K562 (cell line): ENCODE data around the gene ALDH5A1. TPM values are rescaled to one million over a fixed set of nuclear protein-coding genes. Genes with fewer than 3 reads are reported as not detected.
A peak's percentile ranks its signal among the peaks of the same experiment; 100 is the strongest.

Experiments used
- BHLHE40 ChIP-seq: IDR thresholded peaks from 2 replicates; pipeline ENCODE4 v1.6.1; 2011; ENCODE audit warnings: low read length, improper control_type of control experiment
- BRF1 ChIP-seq: IDR thresholded peaks from 3 replicates; pipeline ENCODE4 v1.6.1; 2011; ENCODE audit warnings: borderline replicate concordance, mild to moderate bottlenecking; ENCODE audit not compliant: insufficient read length; ENCODE audit errors: extremely low read depth
- CEBPG ChIP-seq, 3 experiments: fragments of 200-800 bp in 1 of 3; sonication (Bioruptor generic) in 1 of 3; sonication (generic) in 1 of 3; formaldehyde crosslinking in 1 of 3; IDR thresholded peaks in 2 of 3; conservative IDR thresholded peaks in 1 of 3; 2 replicates each; pipeline versions ENCODE4 v1.6.1 to v1.8.0; 2016 to 2022; ENCODE audit warnings: missing compliant biosample characterization in 2 of 3, missing genetic modification characterization in 2 of 3, mild to moderate bottlenecking in 1 of 3, missing genetic modification reagents in 1 of 3
- CHCHD3 ChIP-seq: fragments of 250-450 bp; sonication (Bioruptor Pico); IDR thresholded peaks from 2 replicates; pipeline ENCODE4 v2.1.2; 2022; ENCODE audit warnings: mild to moderate bottlenecking
- DACH1 ChIP-seq: fragments of 450-650 bp; IDR thresholded peaks from 2 replicates; pipeline ENCODE4 v1.6.1; 2018; ENCODE audit not compliant: partially characterized antibody
- HMGN3 ChIP-seq: IDR thresholded peaks from 2 replicates; pipeline ENCODE4 v1.6.1; 2011; ENCODE audit warnings: borderline replicate concordance, low read depth, mild to moderate bottlenecking, mixed read lengths, low read length; ENCODE audit not compliant: insufficient read length; ENCODE audit errors: extremely low read depth
- HNRNPK ChIP-seq: fragments of 200-400 bp; formaldehyde crosslinking; IDR thresholded peaks from one replicate; pipeline ENCODE4 v1.6.1; 2018; ENCODE audit warnings: mild to moderate bottlenecking, low read depth, low read length; ENCODE audit not compliant: poor library complexity, severe bottlenecking
- SNIP1 ChIP-seq: fragments of 450-650 bp; IDR thresholded peaks from 2 replicates; pipeline ENCODE4 v1.7.1; 2017; ENCODE audit warnings: low read depth, mild to moderate bottlenecking
- ZNF3 ChIP-seq: fragments of 250-450 bp; sonication (Bioruptor Pico); IDR thresholded peaks from 2 replicates; pipeline ENCODE4 v1.5.0; 2021; ENCODE audit warnings: mild to moderate bottlenecking, moderate library complexity
- polyA plus RNA-seq, 8 experiments: library from polyadenylated mRNA; depleted of rRNA in 4 of 8; stranded (reverse) in 5 of 8; unstranded in 3 of 8; fragments of >200 nt; fragmentation: Nextera tagmentation in 2 of 8; fragmentation: Illumina TruSeq in 1 of 8; extraction: Ambion mirVana in 2 of 8; extraction: Trizol in 1 of 8; gene quantifications; 2 replicates each; pipeline versions ENCODE4 v1.2.1 to v1.2.3, GENCODE V29; 2011 to 2014; ENCODE audit warnings: inconsistent platforms in 1 of 8, missing spikeins in 1 of 8
- total RNA-seq, 7 experiments: library from RNA; depleted of rRNA in 6 of 7; stranded (reverse); fragments of >200 nt in 6 of 7; fragmentation: Illumina TruSeq in 2 of 7; extraction: Trizol in 2 of 7; gene quantifications; 2 replicates each; pipeline versions ENCODE4 v1.2.1 to v1.2.3, GENCODE V29; 2011 to 2021; ENCODE audit warnings: low replicate concordance in 1 of 7
- TF ChIP-seq, protein P1 (sequence below): sonication (generic); formaldehyde crosslinking; IDR thresholded peaks from 2 replicates; pipeline ENCODE4 v1.8.0; 2022; ENCODE audit warnings: missing genetic modification reagents, mild to moderate bottlenecking, borderline replicate concordance
- TF ChIP-seq, protein P2 (sequence below): IDR thresholded peaks from 3 replicates; pipeline ENCODE4 v1.6.1; 2011; ENCODE audit warnings: borderline replicate concordance, mild to moderate bottlenecking; ENCODE audit not compliant: insufficient read length, insufficient read depth
- TF ChIP-seq, protein P3 (sequence below): fragments of 450-650 bp; IDR thresholded peaks from 2 replicates; pipeline ENCODE4 v1.7.1; 2018; ENCODE audit warnings: mild to moderate bottlenecking, low read depth; ENCODE audit not compliant: partially characterized antibody
- TF ChIP-seq, protein P4 (sequence below): fragments of 450-650 bp; conservative IDR thresholded peaks from 2 replicates; pipeline ENCODE4 v1.6.1; 2016; ENCODE audit warnings: missing genetic modification characterization, low read depth, mild to moderate bottlenecking, control low read depth, missing compliant biosample characterization
- TF ChIP-seq, protein P5 (sequence below): fragments of 250-450 bp; sonication (Bioruptor Pico); IDR thresholded peaks from 2 replicates; pipeline ENCODE4 v1.5.0; 2020; ENCODE audit warnings: mild to moderate bottlenecking, borderline replicate concordance

Gene ALDH5A1
- total and polyA plus RNA-seq, 9 of the 15 experiments (the other 6 are each of a cell fraction or from before 2014, with no cell fraction given) = 2.2 to 19.7 (median 9.5) TPM

DNA sequence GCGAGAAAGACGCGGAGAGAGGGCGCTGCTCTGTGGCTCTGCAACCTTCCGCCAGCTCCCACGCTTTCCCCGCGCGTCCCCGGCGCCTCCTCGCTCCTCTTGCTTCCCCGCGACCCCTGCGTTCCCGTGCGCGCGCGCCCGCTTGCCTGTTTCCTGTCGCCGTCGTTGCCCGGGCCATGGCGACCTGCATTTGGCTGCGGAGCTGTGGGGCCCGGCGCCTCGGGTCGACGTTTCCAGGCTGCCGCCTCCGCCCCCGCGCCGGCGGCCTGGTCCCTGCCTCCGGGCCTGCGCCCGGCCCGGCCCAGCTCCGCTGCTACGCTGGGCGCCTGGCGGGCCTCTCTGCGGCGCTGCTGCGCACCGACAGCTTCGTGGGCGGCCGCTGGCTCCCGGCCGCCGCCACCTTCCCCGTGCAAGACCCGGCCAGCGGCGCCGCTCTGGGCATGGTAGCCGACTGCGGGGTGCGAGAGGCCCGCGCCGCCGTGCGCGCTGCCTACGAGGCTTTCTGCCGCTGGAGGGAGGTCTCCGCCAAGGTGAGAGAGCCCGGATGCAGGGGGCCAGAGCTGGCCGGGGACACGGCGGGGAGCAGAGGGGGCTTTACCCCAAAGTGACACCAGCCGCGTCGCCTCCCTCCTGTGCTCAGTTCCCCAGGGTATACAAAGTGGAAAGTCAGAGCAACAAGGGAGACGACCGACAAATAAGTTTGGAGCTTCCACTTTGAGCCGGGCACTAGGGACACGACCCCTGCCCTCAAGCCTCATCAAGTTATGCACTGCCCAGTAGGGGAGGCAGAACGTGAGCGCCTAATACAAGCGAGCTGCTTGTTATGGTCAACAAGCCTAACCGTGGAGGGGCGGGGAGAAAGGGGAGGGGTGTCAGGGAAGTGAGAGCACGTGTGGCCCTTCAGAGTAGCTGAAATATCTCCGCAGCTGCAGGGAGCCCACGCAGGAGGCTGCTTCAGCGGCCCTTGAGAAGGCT, at the start of gene ALDH5A1 (continued):
- no peak for TF ChIP-seq CHCHD3
- TF ChIP-seq, protein P1, sequence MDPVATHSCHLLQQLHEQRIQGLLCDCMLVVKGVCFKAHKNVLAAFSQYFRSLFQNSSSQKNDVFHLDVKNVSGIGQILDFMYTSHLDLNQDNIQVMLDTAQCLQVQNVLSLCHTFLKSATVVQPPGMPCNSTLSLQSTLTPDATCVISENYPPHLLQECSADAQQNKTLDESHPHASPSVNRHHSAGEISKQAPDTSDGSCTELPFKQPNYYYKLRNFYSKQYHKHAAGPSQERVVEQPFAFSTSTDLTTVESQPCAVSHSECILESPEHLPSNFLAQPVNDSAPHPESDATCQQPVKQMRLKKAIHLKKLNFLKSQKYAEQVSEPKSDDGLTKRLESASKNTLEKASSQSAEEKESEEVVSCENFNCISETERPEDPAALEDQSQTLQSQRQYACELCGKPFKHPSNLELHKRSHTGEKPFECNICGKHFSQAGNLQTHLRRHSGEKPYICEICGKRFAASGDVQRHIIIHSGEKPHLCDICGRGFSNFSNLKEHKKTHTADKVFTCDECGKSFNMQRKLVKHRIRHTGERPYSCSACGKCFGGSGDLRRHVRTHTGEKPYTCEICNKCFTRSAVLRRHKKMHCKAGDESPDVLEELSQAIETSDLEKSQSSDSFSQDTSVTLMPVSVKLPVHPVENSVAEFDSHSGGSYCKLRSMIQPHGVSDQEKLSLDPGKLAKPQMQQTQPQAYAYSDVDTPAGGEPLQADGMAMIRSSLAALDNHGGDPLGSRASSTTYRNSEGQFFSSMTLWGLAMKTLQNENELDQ (CRISPR knock-in tag) = no peak
- no peak for TF ChIP-seq HNRNPK
- TF ChIP-seq DACH1 = no peak
- TF ChIP-seq, protein P2, sequence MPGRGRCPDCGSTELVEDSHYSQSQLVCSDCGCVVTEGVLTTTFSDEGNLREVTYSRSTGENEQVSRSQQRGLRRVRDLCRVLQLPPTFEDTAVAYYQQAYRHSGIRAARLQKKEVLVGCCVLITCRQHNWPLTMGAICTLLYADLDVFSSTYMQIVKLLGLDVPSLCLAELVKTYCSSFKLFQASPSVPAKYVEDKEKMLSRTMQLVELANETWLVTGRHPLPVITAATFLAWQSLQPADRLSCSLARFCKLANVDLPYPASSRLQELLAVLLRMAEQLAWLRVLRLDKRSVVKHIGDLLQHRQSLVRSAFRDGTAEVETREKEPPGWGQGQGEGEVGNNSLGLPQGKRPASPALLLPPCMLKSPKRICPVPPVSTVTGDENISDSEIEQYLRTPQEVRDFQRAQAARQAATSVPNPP = no peak
- TF ChIP-seq ZNF3 (CRISPR knock-in tag) = no peak
- TF ChIP-seq HMGN3 = peak; percentile 44
- TF ChIP-seq, protein P3, sequence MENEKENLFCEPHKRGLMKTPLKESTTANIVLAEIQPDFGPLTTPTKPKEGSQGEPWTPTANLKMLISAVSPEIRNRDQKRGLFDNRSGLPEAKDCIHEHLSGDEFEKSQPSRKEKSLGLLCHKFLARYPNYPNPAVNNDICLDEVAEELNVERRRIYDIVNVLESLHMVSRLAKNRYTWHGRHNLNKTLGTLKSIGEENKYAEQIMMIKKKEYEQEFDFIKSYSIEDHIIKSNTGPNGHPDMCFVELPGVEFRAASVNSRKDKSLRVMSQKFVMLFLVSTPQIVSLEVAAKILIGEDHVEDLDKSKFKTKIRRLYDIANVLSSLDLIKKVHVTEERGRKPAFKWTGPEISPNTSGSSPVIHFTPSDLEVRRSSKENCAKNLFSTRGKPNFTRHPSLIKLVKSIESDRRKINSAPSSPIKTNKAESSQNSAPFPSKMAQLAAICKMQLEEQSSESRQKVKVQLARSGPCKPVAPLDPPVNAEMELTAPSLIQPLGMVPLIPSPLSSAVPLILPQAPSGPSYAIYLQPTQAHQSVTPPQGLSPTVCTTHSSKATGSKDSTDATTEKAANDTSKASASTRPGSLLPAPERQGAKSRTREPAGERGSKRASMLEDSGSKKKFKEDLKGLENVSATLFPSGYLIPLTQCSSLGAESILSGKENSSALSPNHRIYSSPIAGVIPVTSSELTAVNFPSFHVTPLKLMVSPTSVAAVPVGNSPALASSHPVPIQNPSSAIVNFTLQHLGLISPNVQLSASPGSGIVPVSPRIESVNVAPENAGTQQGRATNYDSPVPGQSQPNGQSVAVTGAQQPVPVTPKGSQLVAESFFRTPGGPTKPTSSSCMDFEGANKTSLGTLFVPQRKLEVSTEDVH = no peak
- TF ChIP-seq BRF1 = no peak
- no peak for TF ChIP-seq SNIP1
- peak; percentile 69 for TF ChIP-seq BHLHE40
- no peak for TF ChIP-seq CEBPG (CRISPR knock-in tag; IDR thresholded peaks at IDR 0.05)
- TF ChIP-seq CEBPG (tag; conservative IDR thresholded peaks at IDR 0.05 in 1 of 2, IDR thresholded peaks at IDR 0.05 in 1 of 2) = no peak
- TF ChIP-seq, protein P4, sequence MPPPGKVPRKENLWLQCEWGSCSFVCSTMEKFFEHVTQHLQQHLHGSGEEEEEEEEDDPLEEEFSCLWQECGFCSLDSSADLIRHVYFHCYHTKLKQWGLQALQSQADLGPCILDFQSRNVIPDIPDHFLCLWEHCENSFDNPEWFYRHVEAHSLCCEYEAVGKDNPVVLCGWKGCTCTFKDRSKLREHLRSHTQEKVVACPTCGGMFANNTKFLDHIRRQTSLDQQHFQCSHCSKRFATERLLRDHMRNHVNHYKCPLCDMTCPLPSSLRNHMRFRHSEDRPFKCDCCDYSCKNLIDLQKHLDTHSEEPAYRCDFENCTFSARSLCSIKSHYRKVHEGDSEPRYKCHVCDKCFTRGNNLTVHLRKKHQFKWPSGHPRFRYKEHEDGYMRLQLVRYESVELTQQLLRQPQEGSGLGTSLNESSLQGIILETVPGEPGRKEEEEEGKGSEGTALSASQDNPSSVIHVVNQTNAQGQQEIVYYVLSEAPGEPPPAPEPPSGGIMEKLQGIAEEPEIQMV (tag) = no peak
- TF ChIP-seq, protein P5, sequence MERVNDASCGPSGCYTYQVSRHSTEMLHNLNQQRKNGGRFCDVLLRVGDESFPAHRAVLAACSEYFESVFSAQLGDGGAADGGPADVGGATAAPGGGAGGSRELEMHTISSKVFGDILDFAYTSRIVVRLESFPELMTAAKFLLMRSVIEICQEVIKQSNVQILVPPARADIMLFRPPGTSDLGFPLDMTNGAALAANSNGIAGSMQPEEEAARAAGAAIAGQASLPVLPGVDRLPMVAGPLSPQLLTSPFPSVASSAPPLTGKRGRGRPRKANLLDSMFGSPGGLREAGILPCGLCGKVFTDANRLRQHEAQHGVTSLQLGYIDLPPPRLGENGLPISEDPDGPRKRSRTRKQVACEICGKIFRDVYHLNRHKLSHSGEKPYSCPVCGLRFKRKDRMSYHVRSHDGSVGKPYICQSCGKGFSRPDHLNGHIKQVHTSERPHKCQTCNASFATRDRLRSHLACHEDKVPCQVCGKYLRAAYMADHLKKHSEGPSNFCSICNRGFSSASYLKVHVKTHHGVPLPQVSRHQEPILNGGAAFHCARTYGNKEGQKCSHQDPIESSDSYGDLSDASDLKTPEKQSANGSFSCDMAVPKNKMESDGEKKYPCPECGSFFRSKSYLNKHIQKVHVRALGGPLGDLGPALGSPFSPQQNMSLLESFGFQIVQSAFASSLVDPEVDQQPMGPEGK (CRISPR knock-in tag) = no peak
